ENCODE measurements around the gene MBNL2. TPM values are rescaled to one million over a fixed set of nuclear protein-coding genes. Genes with fewer than 3 reads are reported as not detected.

MBNL2 gene
- total and polyA plus RNA-seq, 2 experiments from 2014 or later: 0.55 to 3.2 TPM

DNA sequence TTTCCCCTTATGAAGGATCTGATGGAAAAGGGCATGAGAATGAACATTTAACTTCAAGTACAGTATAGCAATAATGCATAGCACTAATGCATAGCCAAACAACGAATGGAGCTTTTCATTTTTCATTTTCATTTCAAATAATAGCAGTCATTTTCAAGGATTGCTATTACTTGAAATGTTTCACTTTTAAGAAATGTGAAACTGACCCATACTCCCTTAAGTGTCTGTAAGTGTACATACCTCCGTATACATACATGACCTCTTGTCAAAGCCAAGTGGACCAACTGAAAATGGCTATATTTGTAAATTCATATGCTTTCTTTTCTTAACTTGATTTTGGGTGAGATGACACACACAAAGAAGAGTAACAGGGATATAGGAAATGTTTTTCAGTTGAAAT, 215.6 kb downstream of the MBNL2 start:
- H3K4me1 Mint-ChIP-seq: peaks cover 9% of the 10 kb centered on the region
- no peaks in the 10 kb centered on the region for H3K27me3 ChIP-seq (ENCODE audit: insufficient read depth)
- peaks cover 2% of the 10 kb centered on the region; the same call in 1 of the 3 replicates for H3K36me3 Mint-ChIP-seq (ENCODE audit: low read depth)
- peaks cover 67% of the 10 kb centered on the region for H3K79me2 ChIP-seq (replicated peaks; ENCODE audit: insufficient read depth)
- H3K27ac Mint-ChIP-seq: no peak overlapping the region
- no peaks in the 10 kb centered on the region for H3K9me2 ChIP-seq (ENCODE audit: insufficient read depth)
- peaks cover 4% of the 10 kb centered on the region; the same call in 1 of the 2 replicates for H3K36me3 ChIP-seq (ENCODE audit: insufficient read depth)
- H3K27ac ChIP-seq (ENCODE audit: low read depth): no peak overlapping the region
- TF ChIP-seq NANOG (IDR thresholded peaks at IDR 0.05; ENCODE audit: borderline replicate concordance) (no peak), STAT1 (IDR thresholded peaks at IDR 0.05; ENCODE audit: unreplicated experiment) (no peak), EZH2phosphoT487 (IDR thresholded peaks at IDR 0.05; ENCODE audit: unreplicated experiment) (no peak), JUNB (IDR thresholded peaks at IDR 0.05; ENCODE audit: unreplicated experiment) (no peak), ZNF331 (CRISPR knock-in tag; IDR thresholded peaks at IDR 0.05; ENCODE audit: low read depth) (no peak), ZNF114 (CRISPR knock-in tag; IDR thresholded peaks at IDR 0.05) (no peak), CREB1 (CRISPR knock-in tag; IDR thresholded peaks at IDR 0.05; ENCODE audit: low read depth) (no peak)
- TF ChIP-seq, protein P1, sequence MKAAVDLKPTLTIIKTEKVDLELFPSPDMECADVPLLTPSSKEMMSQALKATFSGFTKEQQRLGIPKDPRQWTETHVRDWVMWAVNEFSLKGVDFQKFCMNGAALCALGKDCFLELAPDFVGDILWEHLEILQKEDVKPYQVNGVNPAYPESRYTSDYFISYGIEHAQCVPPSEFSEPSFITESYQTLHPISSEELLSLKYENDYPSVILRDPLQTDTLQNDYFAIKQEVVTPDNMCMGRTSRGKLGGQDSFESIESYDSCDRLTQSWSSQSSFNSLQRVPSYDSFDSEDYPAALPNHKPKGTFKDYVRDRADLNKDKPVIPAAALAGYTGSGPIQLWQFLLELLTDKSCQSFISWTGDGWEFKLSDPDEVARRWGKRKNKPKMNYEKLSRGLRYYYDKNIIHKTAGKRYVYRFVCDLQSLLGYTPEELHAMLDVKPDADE (IDR thresholded peaks at IDR 0.05): no peak
- H2AFZ ChIP-seq: no peak overlapping the region
- no peaks in the 10 kb centered on the region; the same call in 1 of the 2 replicates for H4K20me1 ChIP-seq (replicated peaks; ENCODE audit: insufficient read depth)
- no peak overlapping the region for H3K4me3 ChIP-seq
- no peak overlapping the region for H3K4me3 Mint-ChIP-seq
- DNase-seq (ENCODE audit: low spot score) (no peak), ATAC-seq (no peak)
- 0 out of 3 replicates have a peak, but pooled peaks cover under 1% of the 10 kb centered on the region for H3K9me3 Mint-ChIP-seq
- H3K27me3 Mint-ChIP-seq (ENCODE audit: insufficient read depth, low read depth, poor library complexity): peaks cover 12% of the 10 kb centered on the region
- H3F3A ChIP-seq (replicated peaks; ENCODE audit: low read depth): no peaks in the 10 kb centered on the region
- H3K4me2 ChIP-seq: no peak overlapping the region
- H3K4me1 ChIP-seq (ENCODE audit: insufficient read depth): peaks cover 5% of the 10 kb centered on the region; the same call in 1 of the 2 replicates

DNA sequence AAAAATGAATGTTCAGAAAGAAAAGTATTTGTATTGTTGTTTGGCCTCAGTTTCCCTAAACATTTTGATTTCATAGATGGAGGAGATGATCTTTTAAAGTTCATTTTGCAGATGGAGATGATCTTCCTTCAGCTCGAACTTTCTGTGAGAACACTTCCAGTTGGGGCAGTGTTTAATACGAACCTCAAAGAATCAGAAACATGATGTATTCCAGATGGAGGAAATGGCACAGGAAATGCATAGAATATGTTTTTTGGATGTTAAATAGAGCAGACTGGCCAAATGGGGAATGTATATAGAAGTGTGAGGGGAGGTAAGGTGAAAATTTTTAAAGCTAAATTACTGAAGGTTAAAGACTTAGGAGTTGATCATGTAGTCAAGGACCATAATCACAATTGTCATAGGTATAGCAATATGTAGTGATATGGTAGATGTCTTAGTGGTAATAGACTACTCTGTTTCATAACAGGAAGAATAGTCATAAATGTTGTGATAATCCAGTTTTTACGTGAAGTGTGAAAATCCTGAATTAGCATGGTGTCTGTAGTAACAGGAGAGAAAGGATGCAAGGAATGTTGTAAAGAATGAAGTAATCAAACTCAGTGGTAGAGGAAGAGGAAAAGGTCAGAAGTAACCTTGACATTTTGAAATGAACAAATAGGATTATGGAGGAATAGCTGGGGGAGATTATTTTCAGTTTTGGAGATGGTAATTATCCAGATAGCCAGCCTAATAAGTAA, 216.9 kb downstream of the MBNL2 start:
- Histone ChIP-seq H3K9me2 (ENCODE audit: insufficient read depth) (no peaks in the 10 kb centered on the region), H4K20me1 (replicated peaks; ENCODE audit: insufficient read depth) (no peaks in the 10 kb centered on the region; the same call in 1 of the 2 replicates), H3K36me3 (ENCODE audit: insufficient read depth) (peaks cover 4% of the 10 kb centered on the region; the same call in 1 of the 2 replicates), H3K4me3 (no peak overlapping the region), H3F3A (replicated peaks; ENCODE audit: low read depth) (no peaks in the 10 kb centered on the region), H3K27me3 (ENCODE audit: insufficient read depth) (no peaks in the 10 kb centered on the region), H3K79me2 (replicated peaks; ENCODE audit: insufficient read depth) (peaks cover 76% of the 10 kb centered on the region), H2AFZ (no peak overlapping the region), H3K27ac (ENCODE audit: low read depth) (no peak overlapping the region), H3K4me2 (no peak overlapping the region), H3K4me1 (ENCODE audit: insufficient read depth) (peaks cover 5% of the 10 kb centered on the region; the same call in 1 of the 2 replicates)
- Mint-ChIP-seq H3K4me1 (peaks cover 9% of the 10 kb centered on the region), H3K4me3 (no peak overlapping the region), H3K27me3 (ENCODE audit: insufficient read depth, low read depth, poor library complexity) (peaks cover 4% of the 10 kb centered on the region), H3K27ac (no peak overlapping the region), H3K36me3 (ENCODE audit: low read depth) (peaks cover 2% of the 10 kb centered on the region; the same call in 1 of the 3 replicates), H3K9me3 (no peaks in the 10 kb centered on the region)
- DNase-seq (ENCODE audit: low spot score) (no peak), ATAC-seq (no peak)
- TF ChIP-seq NANOG (IDR thresholded peaks at IDR 0.05; ENCODE audit: borderline replicate concordance) (no peak), ZNF114 (CRISPR knock-in tag; IDR thresholded peaks at IDR 0.05) (no peak), CREB1 (CRISPR knock-in tag; IDR thresholded peaks at IDR 0.05; ENCODE audit: low read depth) (no peak), STAT1 (IDR thresholded peaks at IDR 0.05; ENCODE audit: unreplicated experiment) (no peak), POLR2AphosphoS5 (IDR thresholded peaks at IDR 0.05; ENCODE audit: low read depth) (no peak), EZH2 (IDR thresholded peaks at IDR 0.05; ENCODE audit: low read depth, unreplicated experiment) (no peak), ZNF331 (CRISPR knock-in tag; IDR thresholded peaks at IDR 0.05; ENCODE audit: low read depth) (no peak), EZH2phosphoT487 (IDR thresholded peaks at IDR 0.05; ENCODE audit: unreplicated experiment) (no peak)
- TF ChIP-seq, protein P2, sequence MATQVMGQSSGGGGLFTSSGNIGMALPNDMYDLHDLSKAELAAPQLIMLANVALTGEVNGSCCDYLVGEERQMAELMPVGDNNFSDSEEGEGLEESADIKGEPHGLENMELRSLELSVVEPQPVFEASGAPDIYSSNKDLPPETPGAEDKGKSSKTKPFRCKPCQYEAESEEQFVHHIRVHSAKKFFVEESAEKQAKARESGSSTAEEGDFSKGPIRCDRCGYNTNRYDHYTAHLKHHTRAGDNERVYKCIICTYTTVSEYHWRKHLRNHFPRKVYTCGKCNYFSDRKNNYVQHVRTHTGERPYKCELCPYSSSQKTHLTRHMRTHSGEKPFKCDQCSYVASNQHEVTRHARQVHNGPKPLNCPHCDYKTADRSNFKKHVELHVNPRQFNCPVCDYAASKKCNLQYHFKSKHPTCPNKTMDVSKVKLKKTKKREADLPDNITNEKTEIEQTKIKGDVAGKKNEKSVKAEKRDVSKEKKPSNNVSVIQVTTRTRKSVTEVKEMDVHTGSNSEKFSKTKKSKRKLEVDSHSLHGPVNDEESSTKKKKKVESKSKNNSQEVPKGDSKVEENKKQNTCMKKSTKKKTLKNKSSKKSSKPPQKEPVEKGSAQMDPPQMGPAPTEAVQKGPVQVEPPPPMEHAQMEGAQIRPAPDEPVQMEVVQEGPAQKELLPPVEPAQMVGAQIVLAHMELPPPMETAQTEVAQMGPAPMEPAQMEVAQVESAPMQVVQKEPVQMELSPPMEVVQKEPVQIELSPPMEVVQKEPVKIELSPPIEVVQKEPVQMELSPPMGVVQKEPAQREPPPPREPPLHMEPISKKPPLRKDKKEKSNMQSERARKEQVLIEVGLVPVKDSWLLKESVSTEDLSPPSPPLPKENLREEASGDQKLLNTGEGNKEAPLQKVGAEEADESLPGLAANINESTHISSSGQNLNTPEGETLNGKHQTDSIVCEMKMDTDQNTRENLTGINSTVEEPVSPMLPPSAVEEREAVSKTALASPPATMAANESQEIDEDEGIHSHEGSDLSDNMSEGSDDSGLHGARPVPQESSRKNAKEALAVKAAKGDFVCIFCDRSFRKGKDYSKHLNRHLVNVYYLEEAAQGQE (IDR thresholded peaks at IDR 0.05; ENCODE audit: unreplicated experiment): no peak
- TF ChIP-seq, protein P3, sequence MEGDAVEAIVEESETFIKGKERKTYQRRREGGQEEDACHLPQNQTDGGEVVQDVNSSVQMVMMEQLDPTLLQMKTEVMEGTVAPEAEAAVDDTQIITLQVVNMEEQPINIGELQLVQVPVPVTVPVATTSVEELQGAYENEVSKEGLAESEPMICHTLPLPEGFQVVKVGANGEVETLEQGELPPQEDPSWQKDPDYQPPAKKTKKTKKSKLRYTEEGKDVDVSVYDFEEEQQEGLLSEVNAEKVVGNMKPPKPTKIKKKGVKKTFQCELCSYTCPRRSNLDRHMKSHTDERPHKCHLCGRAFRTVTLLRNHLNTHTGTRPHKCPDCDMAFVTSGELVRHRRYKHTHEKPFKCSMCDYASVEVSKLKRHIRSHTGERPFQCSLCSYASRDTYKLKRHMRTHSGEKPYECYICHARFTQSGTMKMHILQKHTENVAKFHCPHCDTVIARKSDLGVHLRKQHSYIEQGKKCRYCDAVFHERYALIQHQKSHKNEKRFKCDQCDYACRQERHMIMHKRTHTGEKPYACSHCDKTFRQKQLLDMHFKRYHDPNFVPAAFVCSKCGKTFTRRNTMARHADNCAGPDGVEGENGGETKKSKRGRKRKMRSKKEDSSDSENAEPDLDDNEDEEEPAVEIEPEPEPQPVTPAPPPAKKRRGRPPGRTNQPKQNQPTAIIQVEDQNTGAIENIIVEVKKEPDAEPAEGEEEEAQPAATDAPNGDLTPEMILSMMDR (conservative IDR thresholded peaks at IDR 0.05; ENCODE audit: low read depth in 2 of 2): no peak
